AG09309 (cell line): Measurements from ENCODE around the gene RHBG.
"Not testable (repeated sequence)": the region's sequence is repeated elsewhere in the genome, so short reads cannot be mapped to it uniquely, and the experiment has no call there.

ENCODE experiments used
- DNase-seq: peaks from one replicate; pipeline ENCODE4 v3.0.0-alpha.2; 2010; ENCODE audit warnings: low read depth
- H3K4me3 ChIP-seq: 2 replicates; pipeline ENCODE4 v1.5.1; 2011; ENCODE audit warnings: mild to moderate bottlenecking, low read depth, low read length, moderate library complexity; ENCODE audit not compliant: control insufficient read depth
- TF ChIP-seq, protein P1 (sequence below): IDR thresholded peaks from 2 replicates; pipeline ENCODE4 v1.5.1; 2011; ENCODE audit warnings: mild to moderate bottlenecking, low read depth, low read length, inconsistent platforms; ENCODE audit not compliant: insufficient read depth, control insufficient read depth; ENCODE audit errors: missing control alignments

RHBG gene, protein sequence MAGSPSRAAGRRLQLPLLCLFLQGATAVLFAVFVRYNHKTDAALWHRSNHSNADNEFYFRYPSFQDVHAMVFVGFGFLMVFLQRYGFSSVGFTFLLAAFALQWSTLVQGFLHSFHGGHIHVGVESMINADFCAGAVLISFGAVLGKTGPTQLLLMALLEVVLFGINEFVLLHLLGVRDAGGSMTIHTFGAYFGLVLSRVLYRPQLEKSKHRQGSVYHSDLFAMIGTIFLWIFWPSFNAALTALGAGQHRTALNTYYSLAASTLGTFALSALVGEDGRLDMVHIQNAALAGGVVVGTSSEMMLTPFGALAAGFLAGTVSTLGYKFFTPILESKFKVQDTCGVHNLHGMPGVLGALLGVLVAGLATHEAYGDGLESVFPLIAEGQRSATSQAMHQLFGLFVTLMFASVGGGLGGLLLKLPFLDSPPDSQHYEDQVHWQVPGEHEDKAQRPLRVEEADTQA

DNA sequence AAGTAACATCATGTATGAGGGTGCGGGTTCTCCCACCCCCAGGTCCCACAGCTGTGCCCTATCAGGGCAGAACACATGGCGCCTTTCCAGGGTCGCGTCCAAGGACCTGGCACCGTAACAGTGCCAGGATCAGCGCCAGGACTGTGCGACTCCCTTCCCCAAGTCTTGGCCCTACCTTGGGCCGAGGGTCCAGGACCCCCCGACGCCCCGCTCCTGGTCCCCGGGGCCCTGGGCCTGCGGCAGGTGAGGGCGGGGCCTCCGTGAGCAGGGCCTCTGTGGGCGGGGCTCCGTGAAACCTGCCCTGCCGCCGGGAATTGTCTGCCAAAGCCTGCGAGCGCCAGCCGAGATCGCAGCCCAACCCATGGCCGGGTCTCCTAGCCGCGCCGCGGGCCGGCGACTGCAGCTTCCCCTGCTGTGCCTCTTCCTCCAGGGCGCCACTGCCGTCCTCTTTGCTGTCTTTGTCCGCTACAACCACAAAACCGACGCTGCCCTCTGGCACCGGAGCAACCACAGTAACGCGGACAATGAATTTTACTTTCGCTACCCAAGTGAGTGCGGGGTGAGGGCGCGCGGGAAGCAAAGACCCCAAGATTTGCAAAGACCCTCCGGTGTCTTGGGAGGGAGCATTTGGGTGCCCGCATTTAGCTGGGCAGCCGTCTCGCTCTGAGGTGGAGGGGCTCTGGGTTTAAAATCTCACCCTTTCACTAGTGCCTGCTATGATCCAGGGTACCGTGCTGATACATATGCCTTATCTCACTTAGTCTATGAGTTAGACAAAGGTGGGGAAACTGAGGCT, at the start of gene RHBG:
TSS of gene RHBG (plus strand) at position 323 of the 796 bp plus-strand sequence. CDS start at position 362, 39 bp downstream.
- peak within 1 kb of the TSS; percentile 30 for H3K4me3 ChIP-seq
- TF ChIP-seq, protein P1, sequence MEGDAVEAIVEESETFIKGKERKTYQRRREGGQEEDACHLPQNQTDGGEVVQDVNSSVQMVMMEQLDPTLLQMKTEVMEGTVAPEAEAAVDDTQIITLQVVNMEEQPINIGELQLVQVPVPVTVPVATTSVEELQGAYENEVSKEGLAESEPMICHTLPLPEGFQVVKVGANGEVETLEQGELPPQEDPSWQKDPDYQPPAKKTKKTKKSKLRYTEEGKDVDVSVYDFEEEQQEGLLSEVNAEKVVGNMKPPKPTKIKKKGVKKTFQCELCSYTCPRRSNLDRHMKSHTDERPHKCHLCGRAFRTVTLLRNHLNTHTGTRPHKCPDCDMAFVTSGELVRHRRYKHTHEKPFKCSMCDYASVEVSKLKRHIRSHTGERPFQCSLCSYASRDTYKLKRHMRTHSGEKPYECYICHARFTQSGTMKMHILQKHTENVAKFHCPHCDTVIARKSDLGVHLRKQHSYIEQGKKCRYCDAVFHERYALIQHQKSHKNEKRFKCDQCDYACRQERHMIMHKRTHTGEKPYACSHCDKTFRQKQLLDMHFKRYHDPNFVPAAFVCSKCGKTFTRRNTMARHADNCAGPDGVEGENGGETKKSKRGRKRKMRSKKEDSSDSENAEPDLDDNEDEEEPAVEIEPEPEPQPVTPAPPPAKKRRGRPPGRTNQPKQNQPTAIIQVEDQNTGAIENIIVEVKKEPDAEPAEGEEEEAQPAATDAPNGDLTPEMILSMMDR: no peak
- DNase-seq: no peak

- TF ChIP-seq, protein P1: peak; percentile 52
- no peak for DNase-seq
These were observed 49.3 kb upstream of the RHBG start for GRCh38 chr1:156319664-156320063.

DNA sequence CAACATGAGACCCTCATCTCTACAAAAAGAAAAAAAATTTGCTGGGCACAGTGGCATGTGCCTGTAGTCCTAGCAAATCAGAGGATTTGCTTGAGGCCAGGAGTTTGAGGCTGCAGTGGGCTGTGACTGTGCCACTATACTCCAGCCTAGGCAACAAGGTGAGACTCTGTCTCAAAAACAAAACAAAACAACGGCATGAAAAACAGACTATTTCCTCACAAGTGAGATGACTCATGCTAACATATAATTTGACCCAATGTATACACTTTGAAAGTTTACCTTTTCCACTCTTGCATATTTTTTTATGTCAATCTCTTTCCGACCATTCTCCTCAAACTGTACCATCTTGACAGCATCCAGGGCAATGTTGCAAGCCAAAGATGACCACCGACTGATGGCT, 48.5 kb upstream of the RHBG start:
- no peak for DNase-seq
- TF ChIP-seq, protein P1: no peak
- no peak overlapping the region for H3K4me3 ChIP-seq

More at GRCh38 chr1:156319664-156320063, 49.3 kb upstream of the RHBG start:
- no peak overlapping the region for H3K4me3 ChIP-seq

DNA sequence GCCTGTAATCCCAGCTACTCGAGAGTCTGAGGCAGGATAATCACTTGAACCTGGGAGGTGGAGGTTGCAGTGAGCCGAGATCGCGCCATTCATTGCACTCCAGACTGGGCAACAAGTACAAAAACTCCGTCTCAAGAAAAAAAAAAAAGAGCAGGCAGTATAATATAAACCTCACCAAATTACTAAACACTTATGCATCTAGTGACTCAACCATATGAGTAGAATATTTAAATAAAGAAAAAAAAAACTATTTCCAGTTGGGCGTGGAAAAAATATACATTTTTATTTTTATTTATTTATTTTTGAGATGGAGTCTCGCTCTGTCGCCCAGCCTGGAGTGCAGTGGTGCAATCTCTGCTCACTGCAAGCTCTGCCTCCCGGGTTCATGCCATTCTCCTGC, 45.8 kb upstream of the RHBG start:
- not testable (repeated sequence) for DNase-seq, H3K4me3 ChIP-seq

- TF ChIP-seq, protein P1: no peak
- no peak overlapping the region; the same call in 1 of the 2 replicates for H3K4me3 ChIP-seq
These were observed 32.8 kb upstream of the RHBG start for GRCh38 chr1:156336242-156336641.

GRCh38 chr1:156337052-156337887, 31.7 kb upstream of the RHBG start:
- no peak for DNase-seq
- H3K4me3 ChIP-seq: peak overlapping the region; percentile 56
- TF ChIP-seq, protein P1: no peak

More at GRCh38 chr1:156336242-156336641, 32.8 kb upstream of the RHBG start:
- no peak for DNase-seq
